GM19099 (cell line): ENCODE measurements around the gene OXNAD1.
A peak's percentile ranks its signal among the peaks of the same experiment; 100 is the strongest.

ENCODE experiments used
- POLR2A ChIP-seq: IDR thresholded peaks from 3 replicates; pipeline ENCODE4 v1.6.1; 2011; ENCODE audit warnings: low read depth; ENCODE audit not compliant: insufficient read length; ENCODE audit errors: extremely low read depth

OXNAD1 gene

GRCh38 chr3:16336825-16337224, 71.8 kb downstream of the OXNAD1 start:
- TF ChIP-seq POLR2A = no peak

GRCh38 chr3:16337856-16338540, 73.0 kb downstream of the OXNAD1 start:
- peak; percentile 27 for TF ChIP-seq POLR2A

- TF ChIP-seq POLR2A = no peak
Observed at GRCh38 chr3:16338999-16339398, 74.0 kb downstream of the OXNAD1 start.

GRCh38 chr3:16343101-16343500, 78.1 kb downstream of the OXNAD1 start:
- TF ChIP-seq POLR2A = no peak

GRCh38 chr3:16346413-16347081, 81.5 kb downstream of the OXNAD1 start:
- TF ChIP-seq POLR2A = no peak

- TF ChIP-seq POLR2A = no peak
Observed at GRCh38 chr3:16347548-16347947, 82.5 kb downstream of the OXNAD1 start.

DNA sequence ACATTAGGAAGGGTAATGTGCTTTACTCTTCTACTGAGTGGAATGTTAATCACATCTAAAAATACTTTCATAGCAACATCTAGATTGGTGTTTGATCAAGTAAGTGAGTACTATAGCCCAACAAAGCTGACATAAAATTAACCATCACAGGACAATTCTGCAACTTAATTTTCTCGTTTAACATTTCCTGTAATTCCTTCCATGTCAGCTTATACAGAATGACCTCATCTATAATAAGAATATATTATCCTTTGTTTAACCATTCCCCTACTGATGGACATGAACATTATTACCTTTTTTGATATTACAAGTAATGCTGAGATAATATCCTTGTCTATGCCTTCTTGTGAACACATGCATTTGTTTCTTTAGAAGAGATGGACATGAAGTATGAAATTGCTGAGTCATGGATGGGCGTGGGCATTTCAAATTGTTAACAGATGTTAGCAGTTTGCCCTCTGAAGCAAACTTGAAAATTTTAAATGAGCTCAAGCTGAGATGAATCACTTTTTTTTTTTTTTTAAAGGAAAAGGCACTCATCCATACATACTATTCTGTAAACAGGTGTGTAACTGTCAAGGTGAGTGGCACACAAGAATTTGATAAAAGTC, 85.1 kb downstream of the OXNAD1 start:
- TF ChIP-seq POLR2A = no peak

GRCh38 chr3:16350597-16351318, 85.7 kb downstream of the OXNAD1 start:
- TF ChIP-seq POLR2A = no peak

DNA sequence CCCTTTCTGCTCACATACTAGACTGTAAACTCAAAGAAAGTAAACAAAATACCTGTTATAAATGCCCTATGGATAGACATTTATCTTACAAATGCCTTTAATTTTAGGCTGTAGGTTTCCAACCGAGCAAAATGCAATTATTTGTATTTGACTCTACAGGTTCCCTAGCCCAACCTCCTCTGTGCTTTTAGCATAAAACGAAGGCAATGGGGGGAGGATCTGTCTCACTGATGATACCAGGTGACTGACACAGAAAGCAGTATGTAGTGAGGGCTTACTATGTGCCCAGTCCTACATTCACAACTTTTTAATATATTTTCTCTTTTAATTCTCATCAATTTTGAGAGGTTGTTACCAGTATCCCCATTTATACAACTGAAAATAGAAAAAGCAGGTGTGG, 87.4 kb downstream of the OXNAD1 start:
- no peak for TF ChIP-seq POLR2A

DNA sequence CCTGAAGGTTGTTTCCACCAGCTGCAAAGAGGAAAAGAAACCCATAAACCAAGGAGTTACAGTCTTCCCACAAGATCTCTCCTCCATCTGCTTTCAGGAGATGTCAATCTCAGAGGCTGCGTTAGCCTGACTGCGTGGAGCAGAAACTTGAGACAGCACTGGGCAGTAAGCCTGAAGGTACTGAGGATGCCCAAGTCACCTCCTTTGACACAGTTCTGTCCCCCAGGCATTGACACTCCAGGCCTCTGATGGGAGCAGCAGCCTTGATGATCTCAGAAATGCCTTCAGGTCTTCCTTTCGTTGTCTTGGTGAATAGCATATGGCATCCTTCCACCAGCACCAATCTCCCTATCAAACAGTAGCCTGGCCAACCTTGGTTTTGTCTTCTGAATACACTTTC, 89.3 kb downstream of the OXNAD1 start:
- TF ChIP-seq POLR2A = no peak
